ENCODE measurements around the gene ETV6. TPM values are rescaled to one million over a fixed set of nuclear protein-coding genes. Genes with fewer than 3 reads are reported as not detected.

The ETV6 gene
- total RNA-seq, 6 experiments from 2014 or later: 14.6 to 20.5 (median 16.6) TPM

- TF ChIP-seq, protein P1, sequence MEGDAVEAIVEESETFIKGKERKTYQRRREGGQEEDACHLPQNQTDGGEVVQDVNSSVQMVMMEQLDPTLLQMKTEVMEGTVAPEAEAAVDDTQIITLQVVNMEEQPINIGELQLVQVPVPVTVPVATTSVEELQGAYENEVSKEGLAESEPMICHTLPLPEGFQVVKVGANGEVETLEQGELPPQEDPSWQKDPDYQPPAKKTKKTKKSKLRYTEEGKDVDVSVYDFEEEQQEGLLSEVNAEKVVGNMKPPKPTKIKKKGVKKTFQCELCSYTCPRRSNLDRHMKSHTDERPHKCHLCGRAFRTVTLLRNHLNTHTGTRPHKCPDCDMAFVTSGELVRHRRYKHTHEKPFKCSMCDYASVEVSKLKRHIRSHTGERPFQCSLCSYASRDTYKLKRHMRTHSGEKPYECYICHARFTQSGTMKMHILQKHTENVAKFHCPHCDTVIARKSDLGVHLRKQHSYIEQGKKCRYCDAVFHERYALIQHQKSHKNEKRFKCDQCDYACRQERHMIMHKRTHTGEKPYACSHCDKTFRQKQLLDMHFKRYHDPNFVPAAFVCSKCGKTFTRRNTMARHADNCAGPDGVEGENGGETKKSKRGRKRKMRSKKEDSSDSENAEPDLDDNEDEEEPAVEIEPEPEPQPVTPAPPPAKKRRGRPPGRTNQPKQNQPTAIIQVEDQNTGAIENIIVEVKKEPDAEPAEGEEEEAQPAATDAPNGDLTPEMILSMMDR (IDR thresholded peaks at IDR 0.05): no peak
- Mint-ChIP-seq H3K4me1 (ENCODE audit: low read depth) (peaks cover 15% of the 10 kb centered on the region), H3K27me3 (ENCODE audit: insufficient read depth) (no peaks in the 10 kb centered on the region; the same call in 1 of the 2 replicates), H3K27ac (no peak overlapping the region), H3K9me3 (no peaks in the 10 kb centered on the region), H3K36me3 (ENCODE audit: low read depth) (peaks cover 4% of the 10 kb centered on the region; the same call in 1 of the 2 replicates), H3K4me3 (no peak overlapping the region)
- no peak for DNase-seq
These were observed 131.1 kb downstream of the ETV6 start for GRCh38 chr12:11780521-11781101.

- Mint-ChIP-seq H3K36me3 (ENCODE audit: low read depth) (peaks cover 4% of the 10 kb centered on the region; the same call in 1 of the 2 replicates), H3K4me3 (no peak overlapping the region), H3K9me3 (no peaks in the 10 kb centered on the region), H3K4me1 (ENCODE audit: low read depth) (peaks cover 17% of the 10 kb centered on the region), H3K27ac (no peak overlapping the region), H3K27me3 (ENCODE audit: insufficient read depth) (no peaks in the 10 kb centered on the region)
- no peak for DNase-seq
- TF ChIP-seq, protein P1 (IDR thresholded peaks at IDR 0.05): no peak
These were observed 133.5 kb downstream of the ETV6 start for GRCh38 chr12:11782914-11783420.

GRCh38 chr12:11785712-11786111, 136.2 kb downstream of the ETV6 start:
- Mint-ChIP-seq H3K4me1 (ENCODE audit: low read depth) (peaks cover 14% of the 10 kb centered on the region), H3K27me3 (ENCODE audit: insufficient read depth) (no peaks in the 10 kb centered on the region), H3K9me3 (no peaks in the 10 kb centered on the region), H3K27ac (no peak overlapping the region), H3K36me3 (ENCODE audit: low read depth) (peaks cover 4% of the 10 kb centered on the region; the same call in 1 of the 2 replicates), H3K4me3 (no peak overlapping the region)
- TF ChIP-seq, protein P1 (IDR thresholded peaks at IDR 0.05): no peak
- no peak for DNase-seq

DNA sequence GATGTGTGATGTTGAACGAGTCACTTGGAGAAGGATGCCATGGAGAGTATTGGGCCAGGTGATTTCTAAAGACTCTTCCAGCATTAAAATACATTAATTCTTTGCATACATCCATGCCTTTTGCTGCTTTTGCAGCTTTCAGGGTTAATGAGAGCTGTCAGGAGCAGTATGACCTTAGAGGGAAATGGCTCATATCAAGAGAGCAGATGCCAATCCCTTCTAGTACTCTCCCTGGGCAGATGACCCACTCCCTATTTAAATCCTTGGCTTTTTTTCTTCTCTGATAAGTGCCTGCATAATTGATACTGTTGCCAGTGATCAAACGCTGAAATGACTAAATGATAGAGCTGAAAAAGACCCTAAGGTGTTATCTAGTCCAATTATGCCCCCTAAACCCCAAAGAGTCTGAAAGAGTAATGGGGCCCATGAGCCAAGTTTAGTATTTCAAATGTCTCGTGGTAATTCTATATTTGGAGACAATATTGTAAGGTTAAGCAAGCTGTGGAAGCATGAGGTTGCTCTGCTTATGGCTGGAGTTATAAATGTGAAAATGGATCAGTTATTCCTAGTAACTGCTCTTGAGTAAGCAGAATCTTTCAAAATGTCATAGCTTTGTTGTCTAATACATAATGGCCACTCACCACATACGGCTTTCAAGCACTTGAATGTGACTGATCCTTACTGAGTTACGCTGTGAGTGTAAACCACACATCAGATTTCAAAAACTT, 137.3 kb downstream of the ETV6 start:
- Mint-ChIP-seq H3K36me3 (ENCODE audit: low read depth) (peaks cover 9% of the 10 kb centered on the region), H3K4me3 (no peak overlapping the region), H3K27me3 (ENCODE audit: insufficient read depth) (no peaks in the 10 kb centered on the region), H3K9me3 (no peaks in the 10 kb centered on the region), H3K4me1 (ENCODE audit: low read depth) (peaks cover 14% of the 10 kb centered on the region), H3K27ac (no peak overlapping the region)
- TF ChIP-seq, protein P1 (IDR thresholded peaks at IDR 0.05): no peak
- DNase-seq: no peak

DNA sequence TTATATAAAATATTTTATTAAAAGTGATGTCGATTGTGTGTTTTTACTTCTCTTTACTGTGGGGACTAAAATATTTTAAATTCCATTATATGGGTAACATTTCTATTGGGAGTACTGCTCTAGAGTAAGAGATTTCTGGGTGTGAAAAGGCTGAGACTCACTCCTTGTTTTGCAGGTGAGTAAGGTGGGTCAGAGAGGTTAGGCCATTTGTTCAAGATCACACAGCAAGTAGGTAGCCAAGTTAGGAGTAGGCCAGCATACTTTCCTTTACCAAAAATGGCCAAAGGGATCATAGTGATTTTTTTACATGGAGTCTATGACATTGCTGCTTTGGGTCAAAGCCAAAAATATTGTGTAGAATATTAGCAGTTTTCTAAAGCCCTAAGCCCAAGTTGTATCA, 138.0 kb downstream of the ETV6 start:
- H3K27ac Mint-ChIP-seq: no peak overlapping the region
- DNase-seq: no peak
- no peaks in the 10 kb centered on the region for H3K9me3 Mint-ChIP-seq
- H3K4me1 Mint-ChIP-seq (ENCODE audit: low read depth): peaks cover 14% of the 10 kb centered on the region
- H3K4me3 Mint-ChIP-seq: no peak overlapping the region
- TF ChIP-seq, protein P1 (IDR thresholded peaks at IDR 0.05): no peak
- no peaks in the 10 kb centered on the region for H3K27me3 Mint-ChIP-seq (ENCODE audit: insufficient read depth)
- H3K36me3 Mint-ChIP-seq (ENCODE audit: low read depth): peaks cover 9% of the 10 kb centered on the region

Measured in HFFc6 (cell line).